NAMALWA (cell line): Measurements from ENCODE around the gene ARMH4.

Experiments
- DNase-seq: peaks from one replicate; pipeline ENCODE4 v3.0.0-alpha.2; 2015; ENCODE audit warnings: low spot score

Gene ARMH4

GRCh38 chr14:58098507-58098906 lies 53.5 kb downstream of the ARMH4 start:
- DNase-seq = no peak

- no peak for DNase-seq
Observed at GRCh38 chr14:58096731-58097130, 55.3 kb downstream of the ARMH4 start.

- no peak for DNase-seq
Observed at GRCh38 chr14:58091883-58092630, 60.0 kb downstream of the ARMH4 start.

- no peak for DNase-seq
Observed at GRCh38 chr14:58089612-58090011, 62.4 kb downstream of the ARMH4 start.

GRCh38 chr14:58088961-58089360 lies 63.1 kb downstream of the ARMH4 start:
- no peak for DNase-seq

- DNase-seq = no peak
Observed at GRCh38 chr14:58085877-58086276, 66.1 kb downstream of the ARMH4 start.

- DNase-seq = no peak
Observed at GRCh38 chr14:58082491-58083098, 69.4 kb downstream of the ARMH4 start.

GRCh38 chr14:58082011-58082410 lies 70.0 kb downstream of the ARMH4 start:
- no peak for DNase-seq

GRCh38 chr14:58078471-58078870 lies 73.5 kb downstream of the ARMH4 start:
- no peak for DNase-seq

GRCh38 chr14:58078068-58078467 lies 73.9 kb downstream of the ARMH4 start:
- DNase-seq = no peak

- no peak for DNase-seq
Observed at GRCh38 chr14:58077621-58078020, 74.4 kb downstream of the ARMH4 start.

GRCh38 chr14:58073516-58073915 lies 78.5 kb downstream of the ARMH4 start:
- DNase-seq = no peak

- DNase-seq = peak; percentile 67
Observed at GRCh38 chr14:58072288-58073071, 79.5 kb downstream of the ARMH4 start.

- no peak for DNase-seq
Observed at GRCh38 chr14:58071341-58071740, 80.7 kb downstream of the ARMH4 start.

- no peak for DNase-seq
Observed at GRCh38 chr14:58068306-58068705, 83.7 kb downstream of the ARMH4 start.

GRCh38 chr14:58066115-58066514 lies 85.9 kb downstream of the ARMH4 start:
- DNase-seq = no peak

GRCh38 chr14:58061581-58061980 lies 90.4 kb downstream of the ARMH4 start:
- no peak for DNase-seq

GRCh38 chr14:58060898-58061297 lies 91.1 kb downstream of the ARMH4 start:
- no peak for DNase-seq

GRCh38 chr14:58060077-58060476 lies 91.9 kb downstream of the ARMH4 start:
- no peak for DNase-seq

- no peak for DNase-seq
Observed at GRCh38 chr14:58059126-58059525, 92.9 kb downstream of the ARMH4 start.

- DNase-seq = no peak
Observed at GRCh38 chr14:58055497-58056010, 96.5 kb downstream of the ARMH4 start.

- no peak for DNase-seq
Observed at GRCh38 chr14:58054100-58054499, 97.9 kb downstream of the ARMH4 start.

- DNase-seq = no peak
Observed at GRCh38 chr14:58048219-58048618, 103.8 kb downstream of the ARMH4 start.
